ENCODE measurements around the gene XPC. TPM values are rescaled to one million over a fixed set of nuclear protein-coding genes. Genes with fewer than 3 reads are reported as not detected.

XPC gene
- total and polyA plus RNA-seq, 2 of the 8 experiments (the other 6 are each of a cell fraction or from before 2014, with no cell fraction given), result 8.8 to 27.3 TPM

Other genes with a start within 250 kb of the XPC start
- 20.6 and 22.3 TPM in 2 replicates for gene CHCHD4, start 53.7 kb downstream of the XPC start, total RNA-seq (2021; fragmentation: NEBNext Ultra II Directional; extraction: Animal tissue kit (Norgen Biotek cat#: 25700))
- 10.8 and 15.0 TPM in 2 replicates for gene CHCHD4, start 53.7 kb downstream of the XPC start, polyA plus RNA-seq (2011; rRNA removed)
- gene TMEM43, start 53.5 kb downstream of the XPC start, total RNA-seq (2021; fragmentation: NEBNext Ultra II Directional; extraction: Animal tissue kit (Norgen Biotek cat#: 25700)), result 27.0 and 27.4 TPM in 2 replicates
- gene TMEM43, start 53.5 kb downstream of the XPC start, polyA plus RNA-seq (2011; rRNA removed), result 33.7 and 38.2 TPM in 2 replicates
- 24.8 and 25.4 TPM in 2 replicates for gene LSM3, start 216 bp upstream of the XPC start, total RNA-seq (2021; fragmentation: NEBNext Ultra II Directional; extraction: Animal tissue kit (Norgen Biotek cat#: 25700))
- 3.4 and 7.1 TPM in 2 replicates for gene LSM3, start 216 bp upstream of the XPC start, polyA plus RNA-seq (2011; rRNA removed)
- gene SLC6A6, start 224.0 kb upstream of the XPC start, total RNA-seq (2021; fragmentation: NEBNext Ultra II Directional; extraction: Animal tissue kit (Norgen Biotek cat#: 25700)), result 140 and 144 TPM in 2 replicates
- gene SLC6A6, start 224.0 kb upstream of the XPC start, polyA plus RNA-seq (2011; rRNA removed), result 66.2 and 77.8 TPM in 2 replicates

Data from H1 (cell line).